ENCODE measurements around the gene ABCA13.

- TF ChIP-seq TAF1 (IDR thresholded peaks at IDR 0.05; ENCODE audit: borderline replicate concordance, low read depth, low read length) (no peak), POLR2A (IDR thresholded peaks at IDR 0.05; ENCODE audit: low read depth, low read length) (no peak), POLR2AphosphoS5 (IDR thresholded peaks at IDR 0.05; ENCODE audit: low read depth, low read length) (no peak)
These were observed 9.7 kb upstream of the ABCA13 start for GRCh38 chr7:48161407-48162125.

All from GM12892 (cell line).